Measurements from ENCODE around the gene RAB20. TPM values are rescaled to one million over a fixed set of nuclear protein-coding genes. Genes with fewer than 3 reads are reported as not detected.

Gene RAB20
- total and polyA plus RNA-seq, 10 donors, result 19.1 to 96.4 (median 52.8) TPM

DNA sequence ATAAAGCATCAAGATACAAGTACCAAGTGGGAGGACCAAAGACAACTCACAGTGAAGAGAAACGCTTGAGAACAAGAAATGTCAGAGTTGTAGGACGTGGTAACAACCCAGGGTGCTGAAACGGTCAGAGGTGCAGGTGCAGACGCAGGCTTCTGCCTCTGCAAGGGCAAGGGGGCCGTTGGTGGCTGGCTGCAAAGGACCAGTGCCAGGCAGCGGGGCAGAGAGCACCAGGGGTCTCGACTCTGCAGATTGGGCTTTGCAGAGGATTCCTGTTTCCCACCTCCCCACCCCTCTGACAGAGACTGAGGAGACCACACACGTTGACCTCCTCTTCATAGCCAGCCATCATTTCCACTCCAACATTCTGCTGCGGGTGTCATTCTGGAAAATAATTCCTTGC is 38.3 kb downstream of the RAB20 start:
- H3K27ac ChIP-seq, result peak overlapping the region in 5 of 8 donors; percentile 82 to 88 (median 87)
- peaks cover 0 to 33% (median 2%) of the 10 kb centered on the region in 6 donors for H3K36me3 ChIP-seq
- intact Hi-C loops (cut with DNase I; ENCODE audit: low total_unique reads), result no loop called here

DNA sequence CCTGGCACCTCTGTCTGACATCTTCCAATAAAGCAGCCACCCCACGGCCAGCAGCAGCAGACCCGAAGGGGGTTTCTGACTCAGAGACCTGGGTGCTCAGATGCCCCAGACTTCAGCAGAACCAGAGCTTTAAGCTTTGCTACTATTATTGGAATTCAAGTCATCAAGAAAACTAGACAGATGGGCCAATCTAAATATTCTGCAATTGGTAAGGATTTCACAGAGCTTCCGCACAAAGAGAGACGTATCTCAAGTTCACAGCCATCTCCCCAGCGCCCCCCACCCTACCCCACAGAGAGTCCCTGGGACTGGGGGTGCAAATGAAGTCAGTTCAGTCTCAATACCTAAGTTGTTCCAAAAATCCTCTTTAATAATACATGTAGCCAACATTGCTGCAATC is 38.8 kb downstream of the RAB20 start:
- WGBS, 5 donors, result 73 to 94% (median 79%) methylated on average over 5 of the region's 5 CpGs
- no peak for TF ChIP-seq POLR2A (IDR thresholded peaks at IDR 0.05)
- TF ChIP-seq CTCF (IDR thresholded peaks at IDR 0.05 in 8 of 11, conservative IDR thresholded peaks at IDR 0.05 in 3 of 11), result no peak
- TF ChIP-seq POLR2AphosphoS5 (IDR thresholded peaks at IDR 0.05), result no peak
- peaks cover 0 to 35% (median 2%) of the 10 kb centered on the region in 6 donors for H3K36me3 ChIP-seq
- intact Hi-C loops (cut with DNase I; ENCODE audit: low total_unique reads), result no loop called here
- peak overlapping the region in 5 of 8 donors; percentile 82 to 88 (median 87) for H3K27ac ChIP-seq
- DNase-seq, result no peak
- H3K4me3 ChIP-seq, result no peak overlapping the region
- H3K27me3 ChIP-seq (replicated peaks in 1 of 7), result no peaks in the 10 kb centered on the region
- no peaks in the 10 kb centered on the region for H3K9me3 ChIP-seq
- H3K4me1 ChIP-seq, result peaks cover 15 to 99% (median 68%) of the 10 kb centered on the region in 6 donors

More for the DNA sequence above, 38.3 kb downstream of the RAB20 start:
- 60 to 70% (median 65%) methylated on average over 9 of the region's 9 CpGs for WGBS, 5 donors
- H3K4me3 ChIP-seq, result no peak overlapping the region
- DNase-seq, result no peak
- H3K4me1 ChIP-seq, result peaks cover 15 to 99% (median 68%) of the 10 kb centered on the region in 6 donors
- no peaks in the 10 kb centered on the region for H3K9me3 ChIP-seq
- TF ChIP-seq POLR2AphosphoS5 (IDR thresholded peaks at IDR 0.05) (peak in 1 of 3 donors; percentile 56), CTCF (IDR thresholded peaks at IDR 0.05 in 8 of 11, conservative IDR thresholded peaks at IDR 0.05 in 3 of 11) (no peak)
- H3K27me3 ChIP-seq (replicated peaks in 1 of 7), result no peaks in the 10 kb centered on the region

DNA sequence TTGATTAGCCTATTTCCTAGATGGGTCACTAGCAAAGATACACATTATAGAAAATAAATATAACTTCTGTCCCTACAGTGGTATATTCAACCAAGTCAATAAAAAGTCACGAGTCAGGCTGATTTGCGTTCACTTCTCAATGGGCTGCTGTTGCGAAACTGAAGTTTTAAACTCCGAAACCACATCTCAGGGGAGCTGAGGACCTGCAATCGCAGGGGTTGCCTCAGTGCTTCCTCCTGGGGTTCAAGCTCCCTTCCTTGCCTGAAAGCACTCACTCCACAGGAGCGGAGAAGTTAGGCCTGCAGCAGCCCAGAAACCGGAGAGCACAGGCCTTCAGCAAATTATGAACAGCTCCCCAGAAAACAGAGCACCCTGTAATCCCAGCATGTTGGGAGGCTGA is 39.6 kb downstream of the RAB20 start:
- DNase-seq, result no peak
- Histone ChIP-seq H3K9me3 (no peaks in the 10 kb centered on the region), H3K36me3 (peaks cover 0 to 35% (median 2%) of the 10 kb centered on the region in 6 donors), H3K27ac (peak overlapping the region in 7 of 8 donors; percentile 77 to 88 (median 86)), H3K4me3 (no peak overlapping the region), H3K4me1 (peaks cover 15 to 99% (median 64%) of the 10 kb centered on the region in 6 donors), H3K27me3 (replicated peaks in 1 of 7) (no peaks in the 10 kb centered on the region)
- TF ChIP-seq POLR2AphosphoS5 (IDR thresholded peaks at IDR 0.05) (peak in 2 of 3 donors; percentile 60 to 78), CTCF (IDR thresholded peaks at IDR 0.05 in 8 of 11, conservative IDR thresholded peaks at IDR 0.05 in 3 of 11) (no peak), POLR2A (IDR thresholded peaks at IDR 0.05) (no peak)
- WGBS, 5 donors, result 45 to 76% (median 62%) methylated on average over 7 of the region's 7 CpGs
- intact Hi-C loops (cut with DNase I; ENCODE audit: low total_unique reads), result no loop called here

DNA sequence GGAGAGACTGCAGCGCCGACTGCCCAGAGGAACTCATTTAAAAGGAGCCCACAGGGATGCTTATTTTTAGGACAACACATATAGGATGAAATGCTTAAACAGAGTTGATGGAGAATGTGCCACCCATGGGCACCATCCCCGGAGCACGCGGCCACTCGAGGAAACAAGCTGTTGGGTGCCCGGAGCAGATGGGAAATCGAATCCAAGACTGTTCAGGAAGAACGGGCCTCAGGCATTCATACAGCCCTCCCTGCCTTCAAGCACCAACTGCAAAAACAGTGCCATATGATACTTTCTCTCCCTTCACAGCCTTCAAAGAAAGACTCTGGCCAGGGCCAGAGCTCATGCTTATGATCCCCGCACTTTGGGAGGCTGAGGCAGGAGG is 40.2 kb downstream of the RAB20 start:
- H3K4me1 ChIP-seq, result peaks cover 15 to 94% (median 59%) of the 10 kb centered on the region in 6 donors
- 66 to 82% (median 71%) methylated on average over 10 of the region's 10 CpGs for WGBS, 5 donors
- TF ChIP-seq POLR2AphosphoS5 (IDR thresholded peaks at IDR 0.05), result no peak
- TF ChIP-seq CTCF (IDR thresholded peaks at IDR 0.05 in 8 of 11, conservative IDR thresholded peaks at IDR 0.05 in 3 of 11), result no peak
- TF ChIP-seq POLR2A (IDR thresholded peaks at IDR 0.05), result no peak
- H3K27ac ChIP-seq, result peak overlapping the region; percentile 2 to 88 (median 84)
- no peaks in the 10 kb centered on the region for H3K27me3 ChIP-seq (replicated peaks in 1 of 7)
- H3K36me3 ChIP-seq, result peaks cover 0 to 35% (median 2%) of the 10 kb centered on the region in 6 donors
- H3K4me3 ChIP-seq, result peak overlapping the region in 1 of 8 donors; percentile 31
- DNase-seq, result no peak
- intact Hi-C loops (cut with DNase I; ENCODE audit: low total_unique reads), result no loop called here
- no peaks in the 10 kb centered on the region for H3K9me3 ChIP-seq

Measured in spleen (tissue), 11 donors.